NCI-H226 (cell line): ENCODE data around the gene MET.

Source experiments
- DNase-seq: peaks from one replicate; pipeline ENCODE4 v3.0.0-alpha.2; 2015

The MET gene

GRCh38 chr7:116787881-116788280, 115.9 kb downstream of the MET start:
- no peak for DNase-seq

- DNase-seq: no peak
Observed at GRCh38 chr7:116788572-116789197, 116.7 kb downstream of the MET start.

- DNase-seq: no peak
Observed at GRCh38 chr7:116790025-116790424, 118.0 kb downstream of the MET start.

GRCh38 chr7:116792813-116793212, 120.8 kb downstream of the MET start:
- no peak for DNase-seq

GRCh38 chr7:116793795-116794340, 121.9 kb downstream of the MET start:
- DNase-seq: no peak

GRCh38 chr7:116796471-116796870, 124.5 kb downstream of the MET start:
- DNase-seq: no peak

GRCh38 chr7:116797612-116798011, 125.6 kb downstream of the MET start:
- no peak for DNase-seq

GRCh38 chr7:116798232-116798631, 126.2 kb downstream of the MET start:
- no peak for DNase-seq

- peak; percentile 54 for DNase-seq
Observed at GRCh38 chr7:116799916-116800315, 127.9 kb downstream of the MET start.

GRCh38 chr7:116800594-116800993, 128.6 kb downstream of the MET start:
- no peak for DNase-seq

- DNase-seq: peak; percentile 70
Observed at GRCh38 chr7:116801092-116801710, 129.2 kb downstream of the MET start.

GRCh38 chr7:116802144-116802745, 130.2 kb downstream of the MET start:
- DNase-seq: no peak

- peak; percentile 39 for DNase-seq
Observed at GRCh38 chr7:116802746-116803152, 130.8 kb downstream of the MET start.

- DNase-seq: no peak
Observed at GRCh38 chr7:116804471-116804870, 132.5 kb downstream of the MET start.

GRCh38 chr7:116805100-116805544, 133.1 kb downstream of the MET start:
- DNase-seq: peak; percentile 29

- DNase-seq: no peak
Observed at GRCh38 chr7:116806046-116806944, 134.3 kb downstream of the MET start.

- DNase-seq: no peak
Observed at GRCh38 chr7:116807011-116807560, 135.1 kb downstream of the MET start.

- DNase-seq: peak; percentile 45
Observed at GRCh38 chr7:116809636-116810266, 137.8 kb downstream of the MET start.

- no peak for DNase-seq
Observed at GRCh38 chr7:116810267-116811116, 138.5 kb downstream of the MET start.

- no peak for DNase-seq
Observed at GRCh38 chr7:116811768-116812167, 139.8 kb downstream of the MET start.

- DNase-seq: no peak
Observed at GRCh38 chr7:116812860-116813259, 140.9 kb downstream of the MET start.
